NCI-H2081 treated with DMSO at 0.1 percent for 48 hours (cell line): ENCODE results near the gene NHLRC4.
A peak's percentile ranks its signal among the peaks of the same experiment; 100 is the strongest.

Source experiments
- DNase-seq: peaks from one replicate; lab custom pipeline; 2025; lab: John Stamatoyannopoulos, UW

The NHLRC4 gene, protein sequence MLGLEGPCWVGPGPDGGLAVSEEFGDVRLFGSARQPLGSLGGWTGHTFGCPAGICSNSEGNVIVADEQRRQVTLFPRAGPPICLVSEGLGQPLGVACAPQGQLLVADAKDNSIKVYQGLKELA

DNA sequence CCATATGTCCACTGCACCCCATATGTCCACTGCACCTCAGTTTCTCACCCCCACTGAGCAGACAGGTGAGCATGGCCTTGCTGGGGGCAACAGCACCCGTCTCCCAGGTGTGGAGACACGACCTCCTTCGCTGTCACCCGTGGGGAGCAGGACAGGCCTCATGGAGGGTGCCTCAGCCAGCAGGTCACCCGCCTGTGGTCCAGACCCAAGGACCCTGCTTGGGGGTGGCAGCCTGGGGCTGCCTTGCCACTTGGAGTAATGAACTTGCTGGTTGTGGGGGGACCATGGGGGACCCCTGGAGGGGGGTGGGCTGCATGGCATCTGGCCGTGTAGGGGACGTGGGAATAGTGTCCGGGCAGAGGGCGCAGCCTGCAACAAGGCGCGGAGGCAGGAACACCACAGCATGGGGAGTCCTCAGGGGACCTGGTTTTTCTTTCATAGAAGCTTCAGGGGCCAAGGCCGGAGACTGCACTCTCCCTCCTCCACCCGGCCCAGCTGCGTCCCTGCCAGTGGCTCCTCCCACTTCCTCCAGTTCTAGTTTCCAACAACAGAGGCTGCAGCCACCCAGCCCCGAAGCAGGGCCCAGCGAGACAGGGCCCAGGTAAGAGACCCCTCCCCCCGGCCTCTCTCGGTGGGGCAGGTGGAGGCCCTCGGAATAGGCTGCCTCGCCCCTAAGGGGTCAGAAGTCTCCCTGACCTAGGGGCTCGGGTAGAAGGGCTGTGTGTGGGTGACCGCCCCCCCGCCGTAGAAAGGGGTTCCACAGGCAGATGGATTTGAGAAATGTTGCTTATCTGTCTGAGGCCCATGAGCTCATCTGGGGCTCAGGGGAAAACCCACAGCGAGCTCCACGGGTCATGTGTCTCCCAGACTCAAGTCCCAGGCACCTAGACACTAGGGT lies at the start of gene NHLRC4:
Gene NHLRC4, plus strand, starts transcription at position 531 of the 898 bp plus-strand sequence. CDS start 1,043 bp downstream, outside the sequence.
- no peak for DNase-seq

DNA sequence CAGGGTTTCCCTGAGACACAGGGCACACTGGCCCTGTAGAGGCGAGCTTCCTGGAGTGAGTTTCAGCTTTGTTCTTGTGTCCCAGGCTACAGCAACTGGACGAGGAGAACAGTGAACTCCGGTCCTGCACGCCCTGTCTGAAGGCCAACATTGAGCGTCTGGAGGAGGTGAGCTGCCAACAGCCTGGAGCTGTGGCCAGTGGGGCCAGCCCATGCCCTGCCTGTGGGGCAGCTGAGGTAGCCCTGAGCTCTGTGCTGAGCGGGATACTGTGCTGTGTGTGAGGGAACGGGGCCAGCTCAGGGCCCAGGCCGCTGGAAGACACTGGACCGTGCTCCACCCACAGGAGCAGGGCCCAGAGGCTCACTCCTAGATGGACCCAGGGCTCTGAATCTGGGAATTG lies 47.9 kb upstream of the NHLRC4 start:
- DNase-seq, result no peak

DNA sequence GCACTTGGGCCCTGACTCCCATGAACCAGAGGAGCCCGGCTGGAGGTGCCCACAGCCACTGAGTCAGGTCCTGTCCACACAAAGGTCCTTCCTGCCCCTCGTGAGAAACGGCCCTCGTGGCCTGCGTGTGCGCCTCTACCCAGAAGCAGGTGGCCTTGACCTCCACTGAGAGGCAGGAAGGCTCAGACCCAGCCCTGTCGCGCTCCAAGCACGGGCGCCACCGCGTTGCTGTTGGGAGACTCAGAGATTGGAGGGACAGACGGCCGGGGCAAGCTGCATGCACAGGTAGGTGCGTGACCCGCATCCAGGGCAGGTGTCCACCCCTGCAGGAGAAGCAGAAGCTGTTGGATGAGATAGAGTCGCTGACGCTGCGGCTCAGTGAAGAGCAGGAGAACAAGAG lies 47.4 kb upstream of the NHLRC4 start:
- no peak for DNase-seq

DNA sequence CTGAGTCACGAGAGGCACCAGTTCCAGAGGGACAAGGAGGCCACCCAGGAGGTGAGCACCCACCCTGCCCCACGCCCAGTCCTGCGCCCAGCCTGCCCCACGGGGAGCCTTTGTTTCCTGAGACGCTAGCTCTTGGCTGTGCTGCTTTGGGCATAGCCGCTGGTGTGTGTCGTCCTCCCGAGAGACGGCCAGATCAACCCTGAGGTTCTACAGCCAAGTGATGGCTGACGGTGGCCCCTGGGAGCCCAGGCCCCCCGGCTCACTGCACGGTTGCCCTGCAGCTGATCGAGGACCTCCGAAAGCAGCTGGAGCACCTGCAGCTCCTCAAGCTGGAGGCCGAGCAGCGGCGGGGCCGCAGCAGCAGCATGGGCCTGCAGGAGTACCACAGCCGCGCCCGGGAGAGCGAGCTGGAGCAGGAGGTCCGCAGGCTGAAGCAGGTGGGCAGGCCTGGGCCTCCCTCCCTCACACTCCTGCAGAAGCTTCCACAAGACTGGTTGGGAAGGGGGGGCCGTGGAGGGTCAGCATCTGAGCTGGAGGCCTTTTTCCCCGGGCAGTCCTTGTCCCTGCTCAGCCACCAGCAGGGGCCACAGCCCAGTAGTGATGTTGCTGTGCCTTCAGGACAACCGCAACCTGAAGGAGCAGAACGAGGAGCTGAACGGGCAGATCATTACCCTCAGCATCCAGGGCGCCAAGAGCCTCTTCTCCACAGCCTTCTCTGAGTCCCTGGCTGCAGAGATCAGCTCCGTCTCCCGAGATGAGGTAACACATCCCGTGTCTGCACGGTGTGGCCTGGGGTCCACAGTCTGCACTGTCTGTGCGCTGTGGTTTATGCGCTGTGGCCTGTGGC lies 46.7 kb upstream of the NHLRC4 start:
- DNase-seq, result no peak

DNA sequence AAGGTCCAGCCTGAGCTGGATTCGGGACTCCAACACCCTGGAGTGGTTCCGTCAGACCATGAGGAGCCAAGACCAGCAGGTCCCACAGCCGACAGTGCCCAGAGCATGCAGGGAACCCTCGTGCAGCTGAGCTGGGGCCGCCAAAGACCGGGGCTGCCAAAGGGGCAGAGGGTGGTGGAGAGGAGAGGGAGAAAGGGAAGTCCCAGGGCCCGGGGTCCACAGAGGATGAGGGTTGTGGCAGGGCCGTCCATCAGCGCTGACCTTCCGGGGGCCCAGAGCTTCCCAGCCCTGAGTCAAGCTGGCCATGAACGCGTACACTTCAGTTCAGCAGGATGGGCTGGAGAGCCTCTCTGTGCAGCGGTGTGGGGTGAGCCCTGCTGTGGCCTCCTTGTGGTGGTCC lies 46.0 kb upstream of the NHLRC4 start:
- DNase-seq, result no peak

DNA sequence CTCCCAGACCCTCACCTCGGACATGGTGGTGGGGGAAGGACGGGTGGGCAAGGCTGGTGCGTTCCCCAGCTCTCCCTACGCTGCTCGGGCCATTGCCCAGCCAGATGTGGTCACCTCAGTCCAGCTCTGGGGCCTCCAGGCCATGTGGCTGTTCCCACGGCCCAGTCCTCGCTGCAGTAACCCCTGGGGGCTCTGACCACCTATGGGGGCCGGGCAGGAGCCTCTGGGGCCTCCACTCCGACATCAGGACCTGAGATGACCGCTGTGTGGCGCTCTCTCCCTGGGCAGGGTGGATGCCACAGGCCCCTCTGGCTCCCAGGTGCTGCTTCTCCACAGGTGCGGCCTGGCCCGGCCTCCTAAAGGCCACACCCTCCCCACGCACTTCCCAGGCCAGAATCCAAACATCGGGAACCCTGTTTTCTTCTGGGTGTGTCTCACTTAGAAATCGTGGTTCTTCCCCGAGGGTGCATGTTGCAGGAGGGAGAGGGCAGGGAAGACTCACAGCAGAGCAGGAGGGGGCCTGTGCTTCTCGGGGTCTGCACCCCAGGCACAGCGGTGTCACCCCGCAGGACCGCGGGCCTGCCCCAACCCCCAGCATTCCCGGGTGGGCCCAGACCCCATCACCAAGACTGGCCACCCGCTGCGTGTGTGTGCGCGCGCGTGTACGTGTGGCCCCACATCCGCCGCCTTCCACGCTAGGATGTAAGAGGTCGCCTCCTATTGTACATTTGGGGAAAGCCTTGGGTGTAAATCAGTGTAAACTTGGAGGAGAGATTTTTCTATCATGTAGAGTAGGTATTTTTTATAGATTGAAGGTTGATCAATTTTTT lies 45.2 kb upstream of the NHLRC4 start:
- DNase-seq, result no peak

DNA sequence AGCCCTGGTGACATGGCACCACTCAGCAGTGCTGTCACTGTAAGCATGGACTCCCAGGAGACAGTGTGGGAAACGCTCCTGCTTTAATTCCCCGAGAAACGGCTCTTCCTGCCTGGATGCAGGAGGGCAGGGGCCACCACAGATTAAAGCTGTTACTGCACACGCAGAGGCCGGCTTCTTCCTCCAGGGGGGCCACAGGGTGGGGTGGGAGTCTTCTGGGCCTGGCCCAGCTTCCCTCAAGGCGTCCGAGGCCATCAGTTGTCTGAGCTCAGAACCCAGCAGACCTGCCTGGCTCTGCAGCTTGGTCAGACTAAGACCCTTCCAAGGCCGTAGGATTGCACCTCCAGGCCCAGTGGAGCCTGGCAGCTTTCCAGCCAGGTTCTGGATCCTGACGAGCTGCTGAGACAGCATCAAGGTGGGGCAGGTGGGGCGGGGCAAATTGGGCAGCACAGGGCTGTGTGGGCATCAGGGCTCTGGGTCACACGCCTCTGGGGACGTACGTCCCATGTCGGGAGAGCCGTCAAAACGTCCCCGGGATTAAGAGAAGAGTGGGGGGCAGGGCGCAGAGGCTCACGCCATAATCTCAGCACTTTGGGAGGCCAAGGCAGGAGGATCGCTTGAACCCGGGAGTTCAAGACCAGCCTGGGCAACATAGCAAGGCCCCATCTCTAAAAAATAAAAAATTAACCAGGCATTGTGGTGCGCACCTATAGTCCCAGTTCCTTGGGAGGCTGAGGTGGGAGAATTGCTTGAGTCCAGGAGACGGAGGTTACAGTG lies 44.3 kb upstream of the NHLRC4 start:
- no peak for DNase-seq

DNA sequence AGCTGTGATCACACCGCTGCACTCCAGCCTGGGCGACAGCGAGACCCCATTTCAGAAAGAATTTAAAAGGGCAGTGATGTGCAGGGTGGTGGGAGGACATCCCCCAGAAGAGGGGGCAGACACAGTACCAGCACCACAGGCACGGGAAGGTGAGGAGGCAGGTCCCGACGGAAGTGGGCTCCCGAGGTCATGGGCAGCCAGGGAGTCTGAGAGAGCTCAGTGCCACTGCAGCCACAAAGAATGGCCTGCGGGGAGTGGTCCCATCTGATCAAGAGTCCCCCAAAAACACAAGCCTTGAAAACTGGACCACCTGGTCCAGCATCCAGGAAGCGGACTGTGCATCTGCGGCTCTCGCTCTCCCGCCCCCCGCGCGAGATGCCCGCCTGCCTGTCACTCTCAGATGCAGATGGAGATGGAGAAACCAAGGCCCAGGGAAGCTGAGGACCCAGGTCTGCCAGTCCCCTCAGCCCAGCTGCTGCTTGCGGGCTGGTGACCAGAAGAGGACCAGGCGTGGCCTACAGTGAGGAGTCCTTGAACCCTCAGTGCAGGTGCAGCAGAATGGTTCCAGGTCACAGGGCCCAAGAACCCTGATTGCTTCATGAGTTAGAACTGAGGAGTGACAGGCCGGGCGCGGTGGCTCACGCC lies 43.6 kb upstream of the NHLRC4 start:
- DNase-seq, result no peak

DNA sequence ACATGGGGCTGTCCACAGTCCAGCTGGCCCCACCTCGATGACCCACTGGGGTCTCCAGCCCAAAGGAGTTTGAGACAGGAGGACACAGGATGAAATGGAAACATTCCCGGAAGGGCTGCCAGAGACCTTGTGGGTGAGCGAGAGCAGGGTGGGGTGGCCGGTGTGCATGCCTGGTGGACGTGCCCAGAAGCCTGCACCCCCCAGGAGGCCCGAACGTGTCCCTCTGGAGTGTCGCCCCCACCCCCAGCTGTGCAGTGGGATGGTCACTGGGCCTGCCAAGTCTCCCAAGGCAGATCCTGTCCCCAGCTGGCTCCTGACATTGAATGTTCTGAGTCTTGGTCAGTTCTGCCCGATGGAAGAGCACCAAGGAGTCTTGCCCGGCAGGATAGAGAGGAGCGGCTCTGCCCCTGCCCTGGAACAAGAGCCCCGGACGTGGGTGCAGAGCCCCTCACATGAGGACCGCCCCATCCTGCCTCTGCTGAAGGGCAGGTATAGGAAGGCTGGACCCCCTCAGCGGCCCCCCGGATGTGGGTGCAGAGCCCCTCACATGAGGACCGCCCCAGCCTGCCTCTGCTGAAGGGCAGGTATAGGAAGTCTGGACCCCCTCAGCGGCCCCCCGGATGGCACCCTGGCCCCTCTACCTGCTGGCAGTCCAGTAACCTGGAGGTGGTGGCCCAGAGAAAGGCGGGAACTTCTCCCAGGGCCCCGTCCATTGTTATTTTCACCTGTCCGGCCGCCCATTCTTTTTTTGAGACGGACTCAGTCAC lies 42.3 kb upstream of the NHLRC4 start:
- DNase-seq, result no peak

DNA sequence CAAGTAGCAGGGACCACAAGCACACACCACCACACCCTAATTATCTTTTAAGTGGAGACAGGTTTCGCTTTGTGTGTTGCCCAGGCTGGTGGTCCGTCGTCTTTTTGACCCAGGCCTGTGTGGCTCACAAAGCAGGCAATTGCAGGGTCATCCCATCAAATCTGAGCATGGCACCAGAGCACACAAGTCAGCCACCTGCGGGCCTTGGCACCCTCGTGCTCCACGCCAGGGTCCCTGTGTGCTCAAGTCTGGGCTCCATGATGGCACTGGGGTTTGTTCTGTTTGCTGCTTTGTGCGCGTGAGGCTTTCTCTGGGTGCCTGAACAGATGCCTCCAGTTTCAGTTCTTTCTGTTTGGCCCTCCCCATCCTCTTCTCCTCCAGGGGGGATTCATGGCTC lies 41.7 kb upstream of the NHLRC4 start:
- DNase-seq, result no peak

DNA sequence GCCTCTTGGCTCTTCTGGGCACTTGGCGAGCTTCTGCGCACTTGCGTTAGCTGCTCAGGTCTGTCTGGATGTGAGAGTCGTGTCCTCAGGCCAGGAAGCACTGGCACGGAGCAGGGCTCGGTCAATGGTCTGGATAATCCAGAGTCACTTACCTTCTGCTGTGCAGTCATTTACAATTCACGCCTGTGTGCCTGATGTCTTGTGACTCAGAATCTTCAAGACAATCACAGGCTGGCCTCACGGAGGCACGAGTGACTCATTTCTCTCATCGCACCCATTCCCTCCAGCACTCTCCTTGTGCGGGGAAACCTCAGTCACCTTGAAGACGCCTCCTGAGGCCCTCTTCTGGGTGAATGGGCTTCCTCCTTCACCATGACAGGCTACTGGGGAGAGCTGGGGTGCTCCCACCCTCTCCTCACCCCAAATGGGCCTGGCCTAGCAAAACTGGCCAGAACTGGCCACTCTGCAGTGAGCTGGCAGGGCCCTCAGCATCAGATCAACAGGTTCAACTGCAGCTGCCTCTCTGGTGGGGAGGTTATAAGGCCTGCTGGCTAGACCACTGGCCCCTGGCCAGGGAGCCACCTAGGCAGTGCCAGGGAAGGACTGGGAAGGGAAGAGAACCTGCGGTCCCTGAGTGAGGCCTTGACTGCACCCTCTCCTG lies 41.2 kb upstream of the NHLRC4 start:
- no peak for DNase-seq

DNA sequence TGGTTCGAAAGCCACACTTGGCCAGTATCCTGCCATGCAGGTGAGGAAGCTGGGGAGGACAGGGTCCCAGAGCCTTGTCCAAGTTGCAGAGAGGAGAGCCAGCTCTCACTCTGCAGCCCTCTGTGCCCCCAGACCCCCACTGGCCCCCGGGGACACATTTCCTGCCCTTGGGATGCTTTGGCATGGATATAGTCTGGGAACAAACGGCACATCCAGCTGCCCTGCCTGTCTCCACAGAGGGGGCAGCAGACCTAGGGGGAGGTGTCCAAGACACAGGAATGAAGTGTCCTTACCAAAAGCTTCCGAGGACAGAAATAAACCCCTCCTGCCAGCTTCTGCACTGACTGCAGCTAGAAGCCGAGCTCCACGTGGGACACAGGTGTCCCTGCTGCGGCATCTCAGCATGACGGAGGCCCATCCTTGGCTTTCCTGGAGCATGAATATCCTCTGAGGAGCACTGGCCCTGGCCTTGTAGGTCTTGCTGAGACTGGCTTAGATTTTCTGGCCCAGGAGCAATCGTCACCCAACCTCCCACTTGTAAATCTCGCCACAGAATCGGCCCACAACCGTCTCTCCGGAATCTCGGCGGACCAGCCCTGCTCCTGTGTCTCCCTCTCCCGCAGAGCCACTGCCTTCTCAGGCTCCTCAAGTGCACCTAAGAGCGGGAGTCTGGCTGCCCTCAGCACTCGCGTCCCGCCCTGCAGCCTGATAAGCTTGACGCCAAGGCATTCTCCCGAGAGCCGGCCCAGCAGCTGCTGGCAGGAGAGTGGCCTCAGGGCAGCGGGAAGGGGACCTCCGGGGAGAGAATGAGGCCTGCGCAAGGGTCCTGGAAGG lies 40.4 kb upstream of the NHLRC4 start:
- no peak for DNase-seq

DNA sequence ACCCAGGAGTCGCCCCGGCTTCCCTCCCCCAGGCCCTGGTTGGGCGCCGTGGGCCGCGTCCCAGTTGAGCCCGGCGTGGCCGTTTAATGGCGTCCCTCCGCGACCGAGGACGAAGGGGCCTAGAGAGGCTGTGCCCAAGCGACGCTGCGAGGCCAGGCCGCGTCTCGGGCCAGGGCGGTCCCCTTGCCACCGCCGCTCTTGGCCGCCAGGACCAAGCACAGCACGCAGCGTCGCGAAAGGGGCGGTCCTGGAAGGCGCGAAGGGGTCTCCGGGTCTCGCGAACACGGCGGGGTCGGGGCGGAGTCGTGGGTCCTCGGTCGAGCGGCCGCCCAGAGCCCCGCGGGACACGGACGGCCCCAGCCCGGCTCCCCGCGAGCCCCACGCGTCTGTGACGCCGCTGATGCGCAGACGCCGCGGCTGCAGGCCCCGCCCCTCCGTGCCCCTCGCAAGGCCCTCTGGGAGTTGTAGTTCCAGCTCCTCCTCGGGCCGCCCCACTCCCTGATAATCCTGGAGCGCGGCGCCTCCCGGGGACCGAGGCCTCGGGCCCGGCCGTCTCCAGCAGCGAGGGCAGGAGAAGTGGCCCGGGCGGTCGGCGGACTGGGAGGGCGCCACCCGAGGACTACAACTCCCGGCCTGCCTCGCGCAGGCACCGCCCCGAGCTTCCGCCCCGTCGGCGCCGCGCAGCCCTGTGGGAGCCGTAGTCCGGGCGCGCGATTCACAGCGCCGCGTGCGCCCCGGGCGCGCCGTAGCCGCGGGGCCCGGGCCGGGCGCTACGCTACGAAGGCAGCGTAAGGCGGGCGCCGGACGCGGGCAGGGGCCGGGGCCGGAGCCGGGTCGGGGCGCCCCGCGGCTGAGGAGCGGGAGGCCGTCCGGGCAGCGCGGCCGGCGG lies 39.5 kb upstream of the NHLRC4 start, which contains the start of gene CAPN15:
Gene CAPN15, plus strand, starts transcription at position 698 of the 889 bp plus-strand sequence. CDS start 19,127 bp downstream, outside the sequence.
- DNase-seq, result peak; percentile 32

DNA sequence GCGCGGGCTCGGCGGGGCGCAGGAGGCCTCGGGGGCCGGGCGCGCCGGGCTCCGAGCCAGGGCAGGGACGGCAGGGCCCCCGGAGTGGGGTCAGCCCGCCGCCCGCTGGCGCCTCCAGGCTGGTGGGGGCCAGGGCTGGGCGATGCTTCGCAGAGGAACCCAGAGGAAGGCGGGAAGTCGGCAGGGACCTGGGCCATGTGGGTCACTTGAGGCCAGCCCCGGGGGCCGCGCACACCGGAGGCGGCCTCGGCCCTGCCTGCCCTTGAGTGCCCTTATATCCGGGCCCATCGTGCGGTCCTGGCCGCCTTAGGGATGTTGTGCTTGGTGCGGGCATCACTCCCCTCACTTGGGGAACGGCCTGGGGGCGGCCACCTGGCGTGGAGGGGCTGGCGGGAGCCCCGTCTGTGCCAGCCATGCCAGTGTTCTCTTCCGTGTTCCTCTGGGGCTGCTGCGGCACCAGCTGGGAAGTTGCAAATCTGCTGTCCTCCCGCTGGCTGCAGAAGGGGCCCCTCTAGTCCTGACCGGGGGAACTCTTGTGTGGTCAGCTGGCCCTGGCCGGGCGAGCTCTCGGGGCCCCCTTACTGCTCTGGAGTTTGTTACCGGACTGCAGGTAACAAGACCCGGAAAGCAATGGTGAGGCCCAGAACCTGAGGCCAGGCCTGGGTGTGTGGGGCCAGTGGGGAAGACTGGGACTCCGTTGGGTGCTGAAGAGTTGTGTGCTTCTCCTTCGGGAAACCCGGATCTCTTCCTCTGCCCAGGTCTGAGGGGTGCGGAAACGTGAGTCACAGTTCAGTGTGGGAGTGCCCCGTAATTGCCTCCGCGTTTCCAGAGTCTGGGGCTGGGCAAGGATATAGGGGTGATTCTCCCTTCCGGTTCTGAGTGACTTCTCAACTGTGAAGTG lies 38.4 kb upstream of the NHLRC4 start:
- DNase-seq, result no peak

DNA sequence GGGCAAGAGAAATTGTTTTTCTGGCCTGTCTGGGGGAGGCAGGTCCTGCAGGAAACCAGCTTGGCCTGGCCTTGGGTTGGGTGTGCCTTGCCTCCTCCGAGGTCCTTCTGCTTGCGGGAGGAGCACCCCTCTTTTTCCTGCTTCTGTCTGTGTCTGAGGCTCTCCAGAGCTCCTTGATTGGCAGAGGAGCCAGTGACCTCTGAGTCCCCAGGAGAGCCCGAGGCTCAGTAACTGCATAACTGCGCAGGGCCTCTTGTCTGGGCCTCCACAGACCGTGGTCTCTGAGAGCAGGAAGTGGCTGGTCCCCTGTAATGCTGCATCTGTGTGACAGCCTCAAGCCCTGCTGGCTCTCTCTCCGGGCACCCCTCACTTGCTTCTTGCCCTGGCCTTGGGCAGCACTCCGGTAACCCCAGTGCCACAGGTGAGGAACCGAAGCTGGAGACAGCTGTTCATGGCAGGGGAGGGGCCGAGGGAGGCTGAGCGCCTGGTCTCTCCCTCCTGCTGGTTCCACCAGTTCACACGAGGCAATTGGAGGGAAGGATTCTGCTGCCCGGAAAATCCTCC lies 37.7 kb upstream of the NHLRC4 start:
- DNase-seq, result no peak
